Effector memory CD4-positive, alpha-beta T cell (primary cell): ENCODE results near the gene SERPINB1.
A peak's percentile ranks its signal among the peaks of the same experiment; 100 is the strongest.

Source experiments
- DNase-seq, 3 donors: peaks; one replicate each; pipeline ENCODE4 v3.0.0-alpha.2; 2020
- H3K27ac ChIP-seq: 2 replicates; pipeline ENCODE4 v1.7.0; 2013; ENCODE audit warnings: mild to moderate bottlenecking, low read length, moderate library complexity; ENCODE audit not compliant: insufficient read depth, poor library complexity, severe bottlenecking
- H3K27me3 ChIP-seq: replicated peaks from 2 replicates; pipeline ENCODE4 v1.7.0; 2013; ENCODE audit warnings: mild to moderate bottlenecking, low read length; ENCODE audit not compliant: insufficient read depth, control insufficient read depth, poor library complexity, severe bottlenecking
- H3K36me3 ChIP-seq: 2 replicates; pipeline ENCODE4 v1.7.0; 2013; ENCODE audit warnings: mild to moderate bottlenecking, low read length, moderate library complexity; ENCODE audit not compliant: control insufficient read depth, insufficient read depth
- H3K4me1 ChIP-seq: 2 replicates; pipeline ENCODE4 v1.7.0; 2013; ENCODE audit warnings: low read length, mild to moderate bottlenecking; ENCODE audit not compliant: control insufficient read depth, insufficient read depth, poor library complexity, severe bottlenecking
- H3K4me3 ChIP-seq: 2 replicates; pipeline ENCODE4 v1.7.0; 2013; ENCODE audit warnings: low read length, low read depth, mild to moderate bottlenecking; ENCODE audit not compliant: insufficient read depth, poor library complexity, severe bottlenecking
- H3K9me3 ChIP-seq: 2 replicates; pipeline ENCODE4 v1.7.0; 2013; ENCODE audit warnings: mild to moderate bottlenecking, low read length, moderate library complexity; ENCODE audit not compliant: control insufficient read depth

The SERPINB1 gene

GRCh38 chr6:2795956-2796355 is 45.7 kb downstream of the SERPINB1 start:
- no peaks in the 10 kb centered on the region for H3K36me3 ChIP-seq
- no peak overlapping the region for H3K4me3 ChIP-seq
- no peaks in the 10 kb centered on the region for H3K9me3 ChIP-seq
- H3K27me3 ChIP-seq = no peaks in the 10 kb centered on the region
- no peak for DNase-seq
- H3K27ac ChIP-seq = no peak overlapping the region
- H3K4me1 ChIP-seq = peaks cover 15% of the 10 kb centered on the region

GRCh38 chr6:2795162-2795561 is 46.5 kb downstream of the SERPINB1 start:
- no peaks in the 10 kb centered on the region for H3K9me3 ChIP-seq
- no peak overlapping the region for H3K4me3 ChIP-seq
- H3K4me1 ChIP-seq = peaks cover 15% of the 10 kb centered on the region
- no peak overlapping the region for H3K27ac ChIP-seq
- H3K36me3 ChIP-seq = no peaks in the 10 kb centered on the region
- no peak for DNase-seq
- H3K27me3 ChIP-seq = no peaks in the 10 kb centered on the region

DNA sequence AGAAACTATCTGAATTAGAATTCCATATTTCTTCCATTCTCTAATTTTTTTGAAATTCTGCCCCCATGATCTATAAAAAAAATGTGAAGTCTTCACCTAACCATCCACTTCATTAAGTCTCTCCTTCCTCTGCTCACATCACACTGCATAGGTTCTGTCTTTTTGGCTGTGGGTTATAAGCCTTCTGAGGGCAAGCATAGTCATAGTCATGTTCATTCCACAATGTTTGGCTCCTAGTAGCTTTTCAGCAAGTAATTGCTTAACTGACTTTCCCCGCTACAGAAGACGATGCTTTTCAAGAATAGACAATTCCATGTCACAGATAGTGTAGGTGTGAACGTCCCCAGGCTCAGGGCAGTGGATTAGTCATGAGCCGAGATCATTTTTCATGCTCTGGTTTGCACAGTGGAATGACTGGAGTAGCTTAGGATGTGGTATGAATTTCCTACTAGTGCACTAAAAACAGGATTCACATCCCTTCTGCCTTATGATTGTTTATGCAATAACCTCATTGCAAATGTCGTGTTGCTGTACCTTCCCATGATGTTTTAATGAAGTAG is 47.4 kb downstream of the SERPINB1 start:
- Histone ChIP-seq H3K27me3 (no peaks in the 10 kb centered on the region), H3K27ac (no peak overlapping the region), H3K4me1 (peaks cover 15% of the 10 kb centered on the region), H3K36me3 (no peaks in the 10 kb centered on the region), H3K4me3 (no peak overlapping the region), H3K9me3 (no peaks in the 10 kb centered on the region)
- no peak for DNase-seq

DNA sequence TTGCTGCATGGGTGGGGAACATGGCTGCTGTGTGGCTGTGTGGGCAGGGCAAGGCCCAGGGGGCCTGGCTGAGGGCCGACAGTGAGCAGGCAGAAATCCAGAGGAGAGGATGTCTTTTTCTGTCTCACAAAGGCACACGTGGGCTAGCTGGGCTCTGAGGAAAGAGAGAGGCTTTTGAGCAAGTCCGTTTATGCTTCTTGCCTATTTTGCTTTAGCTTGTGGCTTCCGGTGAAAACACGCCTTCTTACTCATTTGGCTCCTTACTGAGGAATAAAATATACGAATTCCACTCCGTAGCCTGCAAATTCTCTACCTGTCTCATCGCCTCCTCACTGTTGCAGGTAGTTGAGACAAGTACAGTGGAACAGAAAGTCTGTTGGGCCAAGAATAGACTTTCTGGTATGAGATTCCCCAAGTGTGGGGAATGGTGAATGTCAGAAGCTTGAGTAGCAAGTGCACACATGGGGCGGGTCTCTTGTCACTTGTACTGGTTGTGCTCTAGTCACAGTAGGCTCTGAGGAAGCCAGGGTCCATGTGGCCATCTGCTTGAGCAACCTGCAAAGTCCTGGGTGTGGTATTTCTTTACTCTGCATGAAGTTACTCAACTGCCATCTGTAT is 48.0 kb downstream of the SERPINB1 start:
- Histone ChIP-seq H3K36me3 (no peaks in the 10 kb centered on the region), H3K27ac (peak overlapping the region; percentile 15)
- DNase-seq = no peak

GRCh38 chr6:2792330-2793110 is 49.1 kb downstream of the SERPINB1 start:
- Histone ChIP-seq H3K4me1 (peaks cover 15% of the 10 kb centered on the region), H3K27ac (no peak overlapping the region), H3K36me3 (no peaks in the 10 kb centered on the region), H3K4me3 (no peak overlapping the region), H3K9me3 (no peaks in the 10 kb centered on the region), H3K27me3 (no peaks in the 10 kb centered on the region)
- no peak for DNase-seq

More for the DNA sequence above, 48.0 kb downstream of the SERPINB1 start:
- no peaks in the 10 kb centered on the region for H3K27me3 ChIP-seq
- H3K9me3 ChIP-seq = no peaks in the 10 kb centered on the region
- H3K4me1 ChIP-seq = peaks cover 15% of the 10 kb centered on the region
- H3K4me3 ChIP-seq = no peak overlapping the region

- H3K9me3 ChIP-seq = no peaks in the 10 kb centered on the region
- no peak overlapping the region for H3K4me3 ChIP-seq
- no peaks in the 10 kb centered on the region for H3K27me3 ChIP-seq
- peaks cover 15% of the 10 kb centered on the region for H3K4me1 ChIP-seq
- H3K27ac ChIP-seq = no peak overlapping the region
- H3K36me3 ChIP-seq = peaks cover under 1% of the 10 kb centered on the region
- no peak for DNase-seq
Observed at GRCh38 chr6:2791450-2791974, 50.2 kb downstream of the SERPINB1 start.

GRCh38 chr6:2790588-2791449 is 50.8 kb downstream of the SERPINB1 start:
- peaks cover 15% of the 10 kb centered on the region for H3K4me1 ChIP-seq
- no peak overlapping the region for H3K27ac ChIP-seq
- no peaks in the 10 kb centered on the region for H3K9me3 ChIP-seq
- peak in 1 of 3 donors; percentile 33 for DNase-seq
- no peaks in the 10 kb centered on the region for H3K27me3 ChIP-seq
- peaks cover 5% of the 10 kb centered on the region for H3K36me3 ChIP-seq
- no peak overlapping the region for H3K4me3 ChIP-seq

DNA sequence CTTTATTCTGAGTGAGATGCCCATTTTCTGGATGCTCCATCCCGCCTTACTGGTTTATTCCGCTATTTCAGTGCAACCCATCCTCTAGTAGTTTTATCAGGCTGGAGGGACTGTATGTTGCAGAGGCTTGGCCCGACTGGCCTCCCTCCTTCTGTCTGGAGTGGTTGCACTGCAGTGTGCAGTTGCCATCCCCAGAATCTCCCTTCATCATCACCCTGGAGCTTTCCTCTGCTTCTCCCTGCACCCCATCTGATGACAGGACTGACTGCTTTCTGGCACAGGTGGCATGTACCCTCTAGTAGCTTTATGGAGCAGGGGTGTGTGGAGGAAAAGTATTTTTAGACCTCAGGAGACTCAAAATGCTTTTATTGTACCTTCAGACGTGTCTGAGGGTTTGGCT is 55.4 kb downstream of the SERPINB1 start:
- no peak overlapping the region for H3K27ac ChIP-seq
- H3K36me3 ChIP-seq = peaks cover 28% of the 10 kb centered on the region

GRCh38 chr6:2784930-2785329 is 56.7 kb downstream of the SERPINB1 start:
- Histone ChIP-seq H3K4me1 (no peaks in the 10 kb centered on the region), H3K36me3 (peaks cover 41% of the 10 kb centered on the region), H3K27me3 (no peaks in the 10 kb centered on the region), H3K4me3 (no peak overlapping the region), H3K9me3 (no peaks in the 10 kb centered on the region), H3K27ac (no peak overlapping the region)
- DNase-seq = no peak

More for the DNA sequence above, 55.4 kb downstream of the SERPINB1 start:
- H3K4me1 ChIP-seq = no peaks in the 10 kb centered on the region
- H3K4me3 ChIP-seq = no peak overlapping the region
- no peak for DNase-seq
- no peaks in the 10 kb centered on the region for H3K9me3 ChIP-seq
- H3K27me3 ChIP-seq = no peaks in the 10 kb centered on the region
